Uterus (tissue), 4 donors: ENCODE measurements around the gene PPM1H. TPM values are rescaled to one million over a fixed set of nuclear protein-coding genes. Genes with fewer than 3 reads are reported as not detected.
"Not testable (repeated sequence)": the region's sequence is repeated elsewhere in the genome, so short reads cannot be mapped to it uniquely, and the experiment has no call there.

Experiments
- DNase-seq, 2 donors: peaks; one replicate each; pipeline ENCODE4 v3.0.0-alpha.2; 2019 to 2020
- H3K27ac ChIP-seq, 2 donors: fragments of 200-600 bp; sonication (generic); 1 replicate in 1 of 2; 2 replicates in 1 of 2; pipeline ENCODE4 v1.5.1; 2016 to 2018
- H3K27me3 ChIP-seq, 2 donors: fragments of 200-600 bp; sonication (generic); one replicate each; pipeline ENCODE4 v1.5.1; 2018 to 2019; ENCODE audit warnings: control low read depth in 1 of 2
- H3K36me3 ChIP-seq, 2 donors: fragments of 200-600 bp; sonication (generic); one replicate each; pipeline ENCODE4 v1.5.1; 2019; ENCODE audit warnings: control low read depth in 1 of 2
- H3K4me1 ChIP-seq, 2 donors: fragments of 200-600 bp; sonication (generic); one replicate each; pipeline ENCODE4 v1.5.1; 2018 to 2019; ENCODE audit warnings: control low read depth in 1 of 2
- H3K4me3 ChIP-seq, 2 donors: fragments of 200-600 bp; sonication (generic); 1 replicate in 1 of 2; 2 replicates in 1 of 2; pipeline ENCODE4 v1.5.1; 2018 to 2019; ENCODE audit warnings: mild to moderate bottlenecking in 1 of 2
- H3K9me3 ChIP-seq, 2 donors: fragments of 200-600 bp; sonication (generic); one replicate each; pipeline ENCODE4 v1.5.1; 2019; ENCODE audit warnings: control low read depth in 1 of 2
- CTCF ChIP-seq, 4 experiments: fragments of 200-600 bp in 2 of 4; fragments of 450-650 bp in 2 of 4; sonication (generic) in 2 of 4; IDR thresholded peaks; one replicate each; pipeline ENCODE4 v1.5.1; 2016 to 2019; ENCODE audit warnings: antibody characterized with exemption in 4 of 4, mild to moderate bottlenecking in 2 of 4, moderate library complexity in 1 of 4
- POLR2A ChIP-seq, 2 donors: fragments of 450-650 bp; IDR thresholded peaks; one replicate each; pipeline ENCODE4 v1.6.1; 2016; ENCODE audit warnings: antibody characterized with exemption in 2 of 2, mild to moderate bottlenecking in 1 of 2, moderate library complexity in 1 of 2
- intact Hi-C: fragments of 100-400 bp; cut with DNase I; formaldehyde crosslinking; loops from one replicate; pipeline ENCODE4 v1.15.1; 2023; ENCODE audit warnings: low total_unique reads
- total RNA-seq, 4 donors: library from RNA; depleted of rRNA in 3 of 4; stranded (reverse); fragments of >200 nt in 3 of 4; gene quantifications; one replicate each; pipeline versions ENCODE4 v1.1.0 to v1.2.4, GENCODE V29; 2014 to 2023
- donor health status: DM: yes; HTN: yes; CAD: no.

Gene PPM1H
- total RNA-seq, 4 donors from 2014 or later, result 2.0 to 24.1 (median 6.6) TPM

GRCh38 chr12:62736596-62736995 lies 198.4 kb downstream of the PPM1H start:
- Histone ChIP-seq H3K27ac (no peak overlapping the region), H3K4me1 (no peaks in the 10 kb centered on the region), H3K36me3 (no peaks in the 10 kb centered on the region), H3K9me3 (no peaks in the 10 kb centered on the region), H3K27me3 (no peaks in the 10 kb centered on the region), H3K4me3 (no peak overlapping the region)
- no peak for DNase-seq
- TF ChIP-seq CTCF (IDR thresholded peaks at IDR 0.05), result no peak
- TF ChIP-seq POLR2A (IDR thresholded peaks at IDR 0.05), result no peak
- intact Hi-C loops, result no loop called here

- intact Hi-C loops, result no loop called here
- Histone ChIP-seq H3K4me1 (peaks cover 0 to 4% of the 10 kb centered on the region in 2 donors), H3K36me3 (no peaks in the 10 kb centered on the region), H3K4me3 (no peak overlapping the region), H3K9me3 (no peaks in the 10 kb centered on the region), H3K27me3 (no peaks in the 10 kb centered on the region), H3K27ac (no peak overlapping the region)
- TF ChIP-seq CTCF (IDR thresholded peaks at IDR 0.05) (no peak), POLR2A (IDR thresholded peaks at IDR 0.05) (no peak)
- no peak for DNase-seq
These were observed 202.0 kb downstream of the PPM1H start for GRCh38 chr12:62732861-62733427.

- H3K4me1 ChIP-seq, result peaks cover 0 to 4% of the 10 kb centered on the region in 2 donors
- intact Hi-C loops, result no loop called here
- H3K27ac ChIP-seq, result peak overlapping the region; percentile 40 to 64
- H3K27me3 ChIP-seq, result no peaks in the 10 kb centered on the region
- DNase-seq, result no peak
- no peaks in the 10 kb centered on the region for H3K9me3 ChIP-seq
- H3K36me3 ChIP-seq, result no peaks in the 10 kb centered on the region
- H3K4me3 ChIP-seq, result no peak overlapping the region
- TF ChIP-seq CTCF (IDR thresholded peaks at IDR 0.05) (no peak), POLR2A (IDR thresholded peaks at IDR 0.05) (no peak)
These were observed 203.7 kb downstream of the PPM1H start for GRCh38 chr12:62731055-62731820.

- no peaks in the 10 kb centered on the region for H3K27me3 ChIP-seq
- H3K36me3 ChIP-seq, result no peaks in the 10 kb centered on the region
- peak overlapping the region; percentile 40 to 64 for H3K27ac ChIP-seq
- intact Hi-C loops, result no loop called here
- TF ChIP-seq CTCF (IDR thresholded peaks at IDR 0.05), result no peak
- no peak for TF ChIP-seq POLR2A (IDR thresholded peaks at IDR 0.05)
- H3K9me3 ChIP-seq, result no peaks in the 10 kb centered on the region
- no peak for DNase-seq
- H3K4me3 ChIP-seq, result no peak overlapping the region
- peaks cover 0 to 4% of the 10 kb centered on the region in 2 donors for H3K4me1 ChIP-seq
These were observed 204.3 kb downstream of the PPM1H start for GRCh38 chr12:62730649-62731048.

GRCh38 chr12:62729579-62730544 lies 205.1 kb downstream of the PPM1H start:
- H3K4me3 ChIP-seq, H3K36me3 ChIP-seq, intact Hi-C loops, H3K27me3 ChIP-seq, H3K9me3 ChIP-seq, H3K4me1 ChIP-seq, DNase-seq: not testable (repeated sequence)
- peak overlapping the region; percentile 40 to 64 for H3K27ac ChIP-seq
